WTC11 (cell line): ENCODE data around the gene PLPPR1. TPM values are rescaled to one million over a fixed set of nuclear protein-coding genes. Genes with fewer than 3 reads are reported as not detected.

ENCODE experiments used
- ATAC-seq: fragments of 200-7000 bp; cut with Tn5 transposase; 2 replicates; pipeline ENCODE4 v1.10.0; 2021; ENCODE audit warnings: mild to moderate bottlenecking, moderate library complexity
- CTCF ChIA-PET: fragments of 300-600 bp; sonication (Branson Sonifier 250); formaldehyde crosslinking; loops from one replicate; lab custom pipeline; 2021; ENCODE audit warnings: antibody characterized with exemption; lab: Charles Lee
- POLR2A ChIA-PET: fragments of 350-600 bp; sonication (Branson Sonifier 250); formaldehyde crosslinking; loops from one replicate; lab custom pipeline; 2021; ENCODE audit warnings: antibody characterized with exemption; lab: Charles Lee
- DNase-seq: peaks from one replicate; pipeline ENCODE4 v3.0.0; 2021; ENCODE audit warnings: low spot score
- H3K27ac Mint-ChIP-seq: 2 replicates; pipeline ENCODE4 v1.8.0; 2021; ENCODE audit warnings: mixed read lengths
- H3K27me3 Mint-ChIP-seq: 2 replicates; pipeline ENCODE4 v1.8.0; 2021; ENCODE audit warnings: low read depth, mild to moderate bottlenecking, moderate library complexity, mixed read lengths
- H3K36me3 Mint-ChIP-seq: 2 replicates; pipeline ENCODE4 v1.8.0; 2021; ENCODE audit warnings: mixed read lengths
- H3K4me1 Mint-ChIP-seq: 2 replicates; pipeline ENCODE4 v1.8.0; 2022; ENCODE audit warnings: mixed read lengths
- H3K4me3 Mint-ChIP-seq: 2 replicates; pipeline ENCODE4 v1.8.0; 2021; ENCODE audit warnings: mild to moderate bottlenecking, moderate library complexity, mixed read lengths
- H3K9me3 Mint-ChIP-seq: 2 replicates; pipeline ENCODE4 v1.8.0; 2021; ENCODE audit warnings: mixed read lengths
- AR ChIP-seq: fragments of 250-450 bp; sonication (Bioruptor Pico); IDR thresholded peaks from 2 replicates; pipeline ENCODE4 v1.9.0; 2021; ENCODE audit warnings: mild to moderate bottlenecking
- ATF1 ChIP-seq: sonication (generic); formaldehyde crosslinking; IDR thresholded peaks from 2 replicates; pipeline ENCODE4 v1.8.1; 2023; ENCODE audit warnings: mild to moderate bottlenecking, moderate library complexity, missing genetic modification reagents
- CDX4 ChIP-seq: fragments of 250-450 bp; sonication (Bioruptor Pico); IDR thresholded peaks from 2 replicates; pipeline ENCODE4 v1.9.0; 2021; ENCODE audit warnings: moderate library complexity, mild to moderate bottlenecking, inconsistent platforms, borderline replicate concordance
- E2F4 ChIP-seq: sonication (generic); formaldehyde crosslinking; IDR thresholded peaks from 2 replicates; pipeline ENCODE4 v1.8.1; 2022; ENCODE audit warnings: low read depth, mild to moderate bottlenecking, moderate library complexity, missing genetic modification reagents, borderline replicate concordance
- ETV6 ChIP-seq: sonication (generic); formaldehyde crosslinking; IDR thresholded peaks from 2 replicates; pipeline ENCODE4 v1.8.1; 2022; ENCODE audit warnings: mild to moderate bottlenecking, missing genetic modification reagents
- FOXK1 ChIP-seq: sonication (generic); formaldehyde crosslinking; IDR thresholded peaks from 2 replicates; pipeline ENCODE4 v1.8.0; 2022; ENCODE audit warnings: mild to moderate bottlenecking, moderate library complexity, missing genetic modification reagents
- FOXP1 ChIP-seq: sonication (generic); formaldehyde crosslinking; IDR thresholded peaks from 2 replicates; pipeline ENCODE4 v1.8.0; 2022; ENCODE audit warnings: missing genetic modification reagents, mild to moderate bottlenecking, moderate library complexity, borderline replicate concordance
- GTF2I ChIP-seq: fragments of 250-450 bp; sonication (Bioruptor Pico); conservative IDR thresholded peaks from 2 replicates; pipeline ENCODE4 v1.4.0; 2021; ENCODE audit warnings: mild to moderate bottlenecking
- KAT7 ChIP-seq: sonication (generic); formaldehyde crosslinking; IDR thresholded peaks from 2 replicates; pipeline ENCODE4 v1.8.1; 2023; ENCODE audit warnings: missing genetic modification reagents, mild to moderate bottlenecking, borderline replicate concordance
- MXD4 ChIP-seq: fragments of 250-450 bp; sonication (Bioruptor Pico); IDR thresholded peaks from 2 replicates; pipeline ENCODE4 v1.8.0; 2021; ENCODE audit warnings: mild to moderate bottlenecking, moderate library complexity, borderline replicate concordance
- MYBL2 ChIP-seq: sonication (generic); formaldehyde crosslinking; IDR thresholded peaks from 2 replicates; pipeline ENCODE4 v1.8.1; 2023; ENCODE audit warnings: mild to moderate bottlenecking, moderate library complexity, missing genetic modification reagents
- NFE2L1 ChIP-seq: sonication (generic); formaldehyde crosslinking; IDR thresholded peaks from 2 replicates; pipeline ENCODE4 v1.8.1; 2023; ENCODE audit warnings: missing genetic modification reagents
- PREB ChIP-seq: sonication (generic); formaldehyde crosslinking; IDR thresholded peaks from 2 replicates; pipeline ENCODE4 v1.8.1; 2022; ENCODE audit warnings: mild to moderate bottlenecking, missing genetic modification reagents, moderate library complexity, borderline replicate concordance
- SMAD3 ChIP-seq: sonication (generic); formaldehyde crosslinking; IDR thresholded peaks from 2 replicates; pipeline ENCODE4 v1.8.0; 2022; ENCODE audit warnings: missing genetic modification reagents, mild to moderate bottlenecking, borderline replicate concordance
- SOX15 ChIP-seq: fragments of 250-450 bp; sonication (Bioruptor Pico); IDR thresholded peaks from 2 replicates; pipeline ENCODE4 v1.9.0; 2021; ENCODE audit warnings: mild to moderate bottlenecking
- TEAD4 ChIP-seq: sonication (generic); formaldehyde crosslinking; IDR thresholded peaks from 2 replicates; pipeline ENCODE4 v1.8.0; 2022; ENCODE audit warnings: mild to moderate bottlenecking, missing genetic modification reagents
- USF2 ChIP-seq: sonication (generic); formaldehyde crosslinking; IDR thresholded peaks from 2 replicates; pipeline ENCODE4 v1.8.1; 2023; ENCODE audit warnings: mild to moderate bottlenecking, missing genetic modification reagents, moderate library complexity
- ZNF219 ChIP-seq: sonication (generic); formaldehyde crosslinking; IDR thresholded peaks from 2 replicates; pipeline ENCODE4 v1.8.0; 2023; ENCODE audit warnings: missing genetic modification reagents, mild to moderate bottlenecking, borderline replicate concordance
- ZNF281 ChIP-seq: sonication (generic); formaldehyde crosslinking; IDR thresholded peaks from 2 replicates; pipeline ENCODE4 v1.8.0; 2023; ENCODE audit warnings: mild to moderate bottlenecking, missing genetic modification reagents
- ZNF423 ChIP-seq: fragments of 250-450 bp; sonication (Bioruptor Pico); IDR thresholded peaks from 2 replicates; pipeline ENCODE4 v2.1.2; 2022; ENCODE audit warnings: mild to moderate bottlenecking, moderate library complexity
- total RNA-seq: library from RNA; stranded (reverse); gene quantifications from 3 replicates; pipeline ENCODE4 v1.2.3, GENCODE V29; 2021

Gene PLPPR1
- total RNA-seq, 1 experiment from 2014 or later = 1.5 TPM

GRCh38 chr9:101173907-101174306, 145.4 kb downstream of the PLPPR1 start:
- no peak for TF ChIP-seq ETV6 (CRISPR knock-in tag)
- TF ChIP-seq MYBL2 (CRISPR knock-in tag) = no peak
- TF ChIP-seq ZNF281 (CRISPR knock-in tag) = no peak
- TF ChIP-seq SOX15 (CRISPR knock-in tag) = no peak
- no peak for TF ChIP-seq ZNF423 (CRISPR knock-in tag)
- TF ChIP-seq ZNF219 (CRISPR knock-in tag) = no peak
- no peak for TF ChIP-seq GTF2I (CRISPR knock-in tag)
- TF ChIP-seq AR (CRISPR knock-in tag) = no peak
- TF ChIP-seq CDX4 (CRISPR knock-in tag) = no peak
- TF ChIP-seq E2F4 (CRISPR knock-in tag) = no peak
- no peak for TF ChIP-seq MXD4
- no peak for TF ChIP-seq SMAD3 (CRISPR knock-in tag)
- TF ChIP-seq PREB (CRISPR knock-in tag) = no peak
- TF ChIP-seq USF2 = no peak
- TF ChIP-seq FOXP1 = no peak
- TF ChIP-seq ATF1 (CRISPR knock-in tag) = no peak
- TF ChIP-seq NFE2L1 (CRISPR knock-in tag) = no peak
- TF ChIP-seq KAT7 (CRISPR knock-in tag) = no peak
- TF ChIP-seq FOXK1 (CRISPR knock-in tag) = no peak
- no peak for TF ChIP-seq TEAD4 (CRISPR knock-in tag)
- peaks cover 9% of the 10 kb centered on the region for H3K9me3 Mint-ChIP-seq
- no peak overlapping the region for H3K4me3 Mint-ChIP-seq
- no peak overlapping the region for H3K27ac Mint-ChIP-seq
- no peak for DNase-seq
- no peak for ATAC-seq
- no peaks in the 10 kb centered on the region for H3K27me3 Mint-ChIP-seq
- CTCF ChIA-PET = interaction anchor here (1.1 to 1.2 kb wide), 2 partner anchors 55 to 148 kb away, joined by 4 read pairs; no protein-coding TSS in a partner anchor
- H3K36me3 Mint-ChIP-seq = no peaks in the 10 kb centered on the region
- H3K4me1 Mint-ChIP-seq = no peaks in the 10 kb centered on the region
- POLR2A ChIA-PET = no interaction called here
